Subcutaneous abdominal adipose tissue (tissue), 5 donors: Measurements from ENCODE around the gene ACBD5.
"Not testable (repeated sequence)": the region's sequence is repeated elsewhere in the genome, so short reads cannot be mapped to it uniquely, and the experiment has no call there.

ENCODE experiments used
- H3K27ac ChIP-seq: one replicate; pipeline ENCODE4 v1.7.0; 2013; ENCODE audit warnings: low read depth, mild to moderate bottlenecking, inconsistent platforms, low read length, moderate library complexity
- H3K27me3 ChIP-seq, 5 donors: one replicate each; pipeline ENCODE4 v1.7.0; 2013; ENCODE audit warnings: low read length in 5 of 5, inconsistent platforms in 1 of 5; ENCODE audit not compliant: control insufficient read depth in 5 of 5, insufficient read depth in 4 of 5
- H3K36me3 ChIP-seq, 5 donors: one replicate each; pipeline ENCODE4 v1.7.0; 2013; ENCODE audit warnings: low read length in 5 of 5; ENCODE audit not compliant: control insufficient read depth in 5 of 5, insufficient read depth in 5 of 5
- H3K4me1 ChIP-seq, 5 donors: one replicate each; pipeline ENCODE4 v1.7.0; 2013; ENCODE audit warnings: low read length in 5 of 5, mild to moderate bottlenecking in 3 of 5, moderate library complexity in 1 of 5; ENCODE audit not compliant: control insufficient read depth in 5 of 5, insufficient read depth in 5 of 5
- H3K4me3 ChIP-seq, 5 donors: one replicate each; pipeline ENCODE4 v1.7.0; 2013; ENCODE audit warnings: low read length in 5 of 5, low read depth in 1 of 5
- H3K9ac ChIP-seq, 5 donors: one replicate each; pipeline ENCODE4 v1.7.0; 2013; ENCODE audit warnings: low read length in 5 of 5, mild to moderate bottlenecking in 4 of 5, moderate library complexity in 3 of 5
- H3K9me3 ChIP-seq, 5 donors: one replicate each; pipeline ENCODE4 v1.7.0; 2013; ENCODE audit warnings: low read length in 5 of 5; ENCODE audit not compliant: control insufficient read depth in 5 of 5
- donor health status: healthy.
- donor health status: healthy.
- donor health status: healthy.
- donor health status: healthy.
- donor health status: healthy.

The ACBD5 gene, protein sequence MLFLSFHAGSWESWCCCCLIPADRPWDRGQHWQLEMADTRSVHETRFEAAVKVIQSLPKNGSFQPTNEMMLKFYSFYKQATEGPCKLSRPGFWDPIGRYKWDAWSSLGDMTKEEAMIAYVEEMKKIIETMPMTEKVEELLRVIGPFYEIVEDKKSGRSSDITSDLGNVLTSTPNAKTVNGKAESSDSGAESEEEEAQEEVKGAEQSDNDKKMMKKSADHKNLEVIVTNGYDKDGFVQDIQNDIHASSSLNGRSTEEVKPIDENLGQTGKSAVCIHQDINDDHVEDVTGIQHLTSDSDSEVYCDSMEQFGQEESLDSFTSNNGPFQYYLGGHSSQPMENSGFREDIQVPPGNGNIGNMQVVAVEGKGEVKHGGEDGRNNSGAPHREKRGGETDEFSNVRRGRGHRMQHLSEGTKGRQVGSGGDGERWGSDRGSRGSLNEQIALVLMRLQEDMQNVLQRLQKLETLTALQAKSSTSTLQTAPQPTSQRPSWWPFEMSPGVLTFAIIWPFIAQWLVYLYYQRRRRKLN

DNA sequence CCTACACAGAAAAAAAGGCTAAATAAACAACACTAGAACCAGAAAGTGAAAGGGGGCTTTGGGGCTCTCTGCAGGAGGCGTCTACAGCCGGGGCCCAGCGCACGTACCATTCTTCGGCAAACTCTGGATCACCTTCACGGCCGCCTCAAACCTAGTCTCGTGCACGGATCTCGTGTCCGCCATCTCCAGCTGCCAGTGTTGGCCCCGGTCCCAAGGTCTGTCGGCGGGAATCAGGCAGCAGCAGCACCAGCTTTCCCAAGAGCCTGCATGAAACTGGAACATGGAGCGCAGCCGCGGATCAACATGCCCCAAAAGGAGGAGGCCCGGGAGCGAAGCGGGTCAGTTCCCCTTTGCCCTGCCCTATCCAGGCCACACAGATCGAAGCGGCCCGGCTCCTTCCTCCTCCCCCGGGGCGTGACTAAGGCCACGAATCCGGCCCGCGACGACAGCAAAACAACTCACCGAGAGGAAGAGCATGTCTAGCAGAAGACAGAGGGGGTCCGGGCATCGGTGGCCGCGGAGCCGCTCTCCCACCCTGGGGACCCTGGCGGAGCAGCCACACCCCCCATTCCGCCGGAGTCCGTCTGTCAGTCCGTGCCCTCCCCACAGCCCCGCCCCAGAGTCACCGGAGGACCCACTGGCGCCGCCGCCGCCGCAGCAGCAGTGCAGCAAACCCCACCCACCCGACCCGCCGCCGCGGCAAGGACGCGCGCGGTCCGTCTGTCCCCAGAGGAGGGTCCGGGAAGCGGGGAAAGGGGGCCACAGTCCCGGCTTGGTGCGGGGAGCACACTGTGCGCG lies at the start of gene ACBD5:
ACBD5 (minus strand) TSS at position 586 of the 798 bp plus-strand sequence; CDS start at position 477, 109 bp downstream.
- Histone ChIP-seq H3K9me3 (no peaks in the 10 kb centered on the region), H3K4me1 (peaks cover 2 to 39% (median 29%) of the 10 kb centered on the region in 5 donors), H3K9ac (peak within 1 kb of the TSS; percentile 77 to 97 (median 97)), H3K36me3 (peaks cover 0 to 3% (median 0%) of the 10 kb centered on the region in 5 donors), H3K4me3 (peak within 1 kb of the TSS; percentile 84 to 93 (median 91)), H3K27ac (peak within 1 kb of the TSS; percentile 97), H3K27me3 (no peaks in the 10 kb centered on the region)

DNA sequence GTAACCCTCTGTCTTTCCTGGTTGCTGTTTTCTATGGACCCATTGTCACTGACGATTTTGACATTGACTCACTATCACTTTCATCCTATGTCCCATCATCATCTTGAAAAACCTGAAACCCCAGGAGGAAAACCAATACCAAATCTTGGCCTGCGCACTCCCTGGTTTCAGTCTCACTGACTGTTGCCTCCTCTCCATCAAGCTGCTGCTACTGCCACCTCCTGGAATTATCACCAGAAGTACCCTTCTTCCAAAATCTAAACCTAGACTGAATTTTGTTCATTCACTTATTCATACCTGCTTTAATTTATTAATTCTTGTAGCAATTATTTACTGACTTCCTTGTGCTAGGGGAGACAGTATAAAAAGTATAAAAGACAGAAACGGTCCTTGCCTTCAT lies 44.5 kb upstream of the ACBD5 start:
- Histone ChIP-seq H3K4me1 (no peaks in the 10 kb centered on the region), H3K4me3 (no peak overlapping the region), H3K27me3 (no peaks in the 10 kb centered on the region), H3K9ac (no peak overlapping the region), H3K36me3 (no peaks in the 10 kb centered on the region), H3K27ac (no peak overlapping the region), H3K9me3 (no peaks in the 10 kb centered on the region)

DNA sequence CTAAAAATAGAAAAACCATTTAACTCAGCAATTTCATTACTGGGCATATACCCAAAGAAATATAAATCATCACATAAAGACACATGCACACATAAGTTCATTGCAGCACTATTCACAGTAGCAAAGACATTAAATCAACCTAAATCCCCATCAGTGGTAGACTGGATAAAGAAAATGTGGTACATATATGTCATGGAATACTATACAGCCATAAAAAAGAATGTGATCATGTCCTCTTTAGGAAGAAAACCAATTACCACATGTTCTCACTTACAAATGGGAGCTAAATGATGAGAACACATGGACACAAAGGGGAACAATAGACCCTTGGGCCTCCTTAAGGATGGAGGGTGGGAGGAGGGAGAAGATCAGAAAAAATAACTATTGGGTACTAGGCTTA lies 36.0 kb upstream of the ACBD5 start:
- Histone ChIP-seq H3K9ac (no peak overlapping the region), H3K27me3 (no peaks in the 10 kb centered on the region), H3K4me1 (no peaks in the 10 kb centered on the region), H3K4me3 (no peak overlapping the region), H3K36me3 (no peaks in the 10 kb centered on the region), H3K9me3 (peaks cover 0 to 4% (median 0%) of the 10 kb centered on the region in 5 donors), H3K27ac (no peak overlapping the region)

DNA sequence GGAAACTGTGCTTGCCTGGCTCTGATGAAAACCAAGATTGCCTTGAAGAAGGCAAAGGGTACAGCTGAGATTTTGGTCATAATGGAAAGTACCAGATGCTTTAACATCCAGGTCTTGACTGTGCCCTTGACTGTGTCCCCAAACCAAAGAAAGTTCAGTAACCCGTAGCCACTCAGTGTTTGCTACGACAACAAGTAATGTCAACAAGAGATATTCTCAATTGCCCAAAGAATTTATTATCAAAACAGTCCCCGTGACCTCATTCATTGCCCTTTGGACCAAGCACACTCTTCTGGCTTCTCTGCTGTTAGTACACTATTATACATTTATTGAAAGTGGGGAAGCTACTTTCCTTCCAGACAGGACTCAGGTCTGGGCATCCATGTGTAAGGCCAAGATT lies 25.4 kb upstream of the ACBD5 start:
- H3K4me3 ChIP-seq, H3K27me3 ChIP-seq, H3K4me1 ChIP-seq, H3K9me3 ChIP-seq, H3K36me3 ChIP-seq, H3K9ac ChIP-seq, H3K27ac ChIP-seq: not testable (repeated sequence)

DNA sequence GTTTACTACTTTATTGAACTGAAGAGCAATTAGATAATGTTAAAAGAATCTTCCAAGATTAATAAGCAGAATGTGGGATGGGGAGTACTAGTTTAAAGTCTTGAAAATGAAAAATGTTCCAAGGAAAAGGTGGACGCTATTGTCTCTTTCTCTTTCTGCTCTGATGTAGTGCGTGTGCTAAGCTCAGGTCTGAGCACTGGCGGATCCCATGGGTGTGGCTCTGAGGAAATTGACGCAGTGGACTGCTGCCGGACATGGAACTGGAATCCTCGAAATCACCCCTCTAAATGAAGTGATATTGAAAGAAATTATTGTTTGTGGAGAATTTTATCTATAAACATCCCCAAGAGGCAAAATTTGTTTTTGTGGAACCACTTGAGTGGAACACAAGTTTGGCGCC lies 22.2 kb upstream of the ACBD5 start:
- not testable (repeated sequence) for H3K4me3 ChIP-seq, H3K9ac ChIP-seq, H3K27ac ChIP-seq, H3K36me3 ChIP-seq, H3K9me3 ChIP-seq
- Histone ChIP-seq H3K4me1 (peaks cover 0 to 13% (median 13%) of the 10 kb centered on the region in 5 donors), H3K27me3 (peaks cover 0 to 20% (median 9%) of the 10 kb centered on the region in 5 donors)

DNA sequence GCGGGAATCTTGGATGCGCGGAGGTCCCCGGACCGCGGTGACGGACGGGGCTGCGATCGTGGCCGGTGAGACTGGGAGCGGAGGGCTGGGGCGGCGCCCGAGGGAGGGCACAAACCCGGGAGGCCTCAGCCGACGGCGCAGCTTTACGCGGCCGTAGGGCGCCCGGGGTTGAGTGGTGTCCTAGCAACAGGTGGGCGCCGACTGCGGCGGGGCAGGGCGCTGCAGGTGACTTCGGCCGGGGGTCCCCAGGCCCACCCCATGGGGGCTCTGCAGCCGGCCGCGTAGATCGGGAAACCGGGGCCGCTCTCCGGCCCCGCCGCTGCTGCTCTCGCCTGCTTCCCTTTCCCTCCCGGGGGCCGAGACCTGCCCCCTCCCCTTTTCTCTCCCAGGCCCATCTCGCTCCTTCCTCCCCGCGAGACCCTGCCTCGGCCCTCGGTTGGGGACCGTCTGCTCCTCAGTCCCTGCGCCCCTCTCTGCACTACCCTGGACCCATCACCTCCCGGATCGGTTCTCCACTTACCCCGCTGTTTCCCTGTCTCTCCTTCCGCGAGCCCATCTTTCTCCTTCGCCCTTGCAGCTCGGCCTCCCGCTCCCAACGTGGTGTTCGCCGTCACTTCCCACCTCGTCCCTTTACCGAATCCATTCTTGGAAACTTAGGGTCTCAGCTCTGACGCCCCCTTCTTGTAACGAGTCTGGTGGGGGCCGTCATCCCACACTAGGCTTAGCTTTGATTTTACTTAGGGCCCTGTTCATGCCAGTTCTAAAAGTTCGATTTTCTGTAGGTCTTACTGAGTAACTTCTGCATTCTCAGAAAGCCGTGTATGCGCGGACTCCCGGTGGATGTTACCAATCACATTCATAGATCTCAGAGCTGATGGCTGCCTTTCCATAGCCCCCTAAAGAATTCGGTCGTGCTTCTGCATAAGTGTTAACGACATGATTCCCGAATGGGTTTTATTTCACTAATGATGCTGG lies 18.5 kb upstream of the ACBD5 start:
- peaks cover 0 to 25% (median 9%) of the 10 kb centered on the region in 5 donors for H3K27me3 ChIP-seq
- peak overlapping the region; percentile 62 to 70 (median 66) for H3K4me3 ChIP-seq
- H3K9ac ChIP-seq: peak overlapping the region in 3 of 5 donors; percentile 55 to 66 (median 64)
- no peak overlapping the region for H3K27ac ChIP-seq
- H3K36me3 ChIP-seq: no peaks in the 10 kb centered on the region
- no peaks in the 10 kb centered on the region for H3K9me3 ChIP-seq
- peaks cover 0 to 13% (median 13%) of the 10 kb centered on the region in 5 donors for H3K4me1 ChIP-seq

DNA sequence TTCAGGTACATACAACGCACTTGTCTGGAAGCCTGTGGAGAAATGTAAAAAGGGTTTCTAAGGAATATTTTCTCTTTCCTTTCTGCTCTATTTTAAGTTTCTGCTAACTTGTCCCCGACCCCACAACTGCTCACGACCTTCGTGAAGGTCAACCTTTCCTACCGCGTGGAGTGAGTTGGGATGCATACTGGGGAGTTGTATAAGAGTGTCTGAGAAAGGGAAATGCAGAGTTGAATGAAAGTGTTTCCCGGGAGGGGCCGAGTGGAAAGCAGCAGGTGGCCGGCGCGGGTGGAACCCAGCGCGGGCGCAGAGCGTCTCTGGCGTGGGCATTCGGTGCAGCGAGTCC lies 17.9 kb upstream of the ACBD5 start:
- H3K36me3 ChIP-seq: no peaks in the 10 kb centered on the region
- no peaks in the 10 kb centered on the region for H3K9me3 ChIP-seq
- H3K27ac ChIP-seq: no peak overlapping the region
- H3K4me1 ChIP-seq: peaks cover 0 to 13% (median 13%) of the 10 kb centered on the region in 5 donors
- peaks cover 0 to 25% (median 9%) of the 10 kb centered on the region in 5 donors for H3K27me3 ChIP-seq
- H3K9ac ChIP-seq: peak overlapping the region in 3 of 5 donors; percentile 55 to 66 (median 64)
- peak overlapping the region; percentile 29 to 70 (median 66) for H3K4me3 ChIP-seq

DNA sequence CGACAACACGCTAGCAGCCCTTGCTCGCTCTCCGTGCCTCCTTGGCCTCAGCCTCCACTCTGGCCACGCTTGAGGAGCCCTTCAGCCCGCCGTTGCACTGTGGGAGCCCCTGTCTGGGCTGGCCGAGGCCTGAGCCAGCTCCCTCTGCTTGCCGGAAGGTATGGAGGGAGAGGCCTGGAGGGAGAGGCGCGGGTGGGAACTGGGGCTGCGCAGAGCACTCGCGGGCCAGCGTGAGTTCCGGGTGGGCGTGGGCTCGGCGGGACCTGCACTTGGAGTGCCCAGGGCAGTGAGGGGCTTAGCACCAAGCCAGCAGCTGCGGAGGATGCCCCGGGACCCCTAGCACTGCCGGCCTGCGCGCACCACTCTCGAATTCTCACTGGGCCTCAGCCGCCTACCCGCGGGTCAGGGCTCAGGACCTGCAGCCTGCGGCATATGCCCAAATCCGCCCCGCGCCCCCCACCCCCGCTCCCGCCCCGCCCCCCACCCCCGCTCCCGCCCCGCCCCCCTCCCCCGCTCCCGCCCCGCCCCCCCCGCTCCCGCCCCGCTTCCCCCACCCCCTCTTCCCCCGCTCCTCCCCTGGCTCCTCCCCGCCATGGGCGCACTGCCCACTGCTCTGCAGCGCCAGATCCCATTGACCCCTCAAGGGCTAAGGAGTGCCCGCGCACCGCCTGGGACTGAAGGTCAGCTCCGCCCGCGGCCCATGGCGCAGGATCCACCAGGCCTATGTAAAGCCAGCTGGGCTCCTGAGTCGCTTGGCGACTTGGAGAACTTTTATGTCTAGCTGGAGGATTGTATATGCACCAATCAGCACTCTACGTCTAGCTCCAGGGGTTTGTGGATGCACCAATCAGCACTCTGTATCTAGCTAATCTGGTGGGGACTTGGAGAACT lies 15.9 kb upstream of the ACBD5 start:
- H3K4me3 ChIP-seq: no peak overlapping the region
- no peak overlapping the region for H3K27ac ChIP-seq
- H3K4me1 ChIP-seq: peaks cover 0 to 17% (median 15%) of the 10 kb centered on the region in 5 donors
- H3K9ac ChIP-seq: no peak overlapping the region
- no peaks in the 10 kb centered on the region for H3K36me3 ChIP-seq
- peaks cover 0 to 25% (median 9%) of the 10 kb centered on the region in 5 donors for H3K27me3 ChIP-seq
- H3K9me3 ChIP-seq: no peaks in the 10 kb centered on the region
